Esophagus (tissue), 2 donors: Measurements from ENCODE around the gene SNRPD3. TPM values are rescaled to one million over a fixed set of nuclear protein-coding genes. Genes with fewer than 3 reads are reported as not detected.
A peak's percentile ranks its signal among the peaks of the same experiment; 100 is the strongest.

Experiments
- H3K27ac ChIP-seq, 2 donors: one replicate each; pipeline ENCODE4 v1.5.1; 2013; ENCODE audit warnings: low read depth in 2 of 2, mild to moderate bottlenecking in 2 of 2, inconsistent platforms in 1 of 2, low read length in 1 of 2, moderate library complexity in 1 of 2
- H3K27me3 ChIP-seq, 2 donors: one replicate each; pipeline ENCODE4 v1.6.1; 2013; ENCODE audit warnings: low read length in 2 of 2, control low read depth in 1 of 2, mild to moderate bottlenecking in 1 of 2; ENCODE audit not compliant: insufficient read depth in 2 of 2, control insufficient read depth in 1 of 2
- H3K36me3 ChIP-seq, 2 donors: one replicate each; pipeline ENCODE4 v1.6.1; 2013; ENCODE audit warnings: low read length in 1 of 2; ENCODE audit not compliant: control insufficient read depth in 2 of 2, insufficient read depth in 2 of 2
- H3K4me1 ChIP-seq, 2 donors: one replicate each; pipeline ENCODE4 v1.6.1; 2013; ENCODE audit warnings: low read length in 1 of 2; ENCODE audit not compliant: control insufficient read depth in 2 of 2, insufficient read depth in 2 of 2
- H3K4me3 ChIP-seq, 2 donors: one replicate each; pipeline ENCODE4 v1.5.1; 2013; ENCODE audit warnings: low read length in 2 of 2, mild to moderate bottlenecking in 2 of 2, low read depth in 1 of 2, moderate library complexity in 1 of 2
- H3K9me3 ChIP-seq, 2 donors: one replicate each; pipeline ENCODE4 v1.6.1; 2013; ENCODE audit warnings: mild to moderate bottlenecking in 2 of 2, low read depth in 1 of 2, low read length in 1 of 2, moderate library complexity in 1 of 2; ENCODE audit not compliant: control insufficient read depth in 2 of 2, insufficient read depth in 1 of 2
- WGBS, 2 donors: extraction: QIAGEN DNeasy Blood & Tissue Kit; methylation state at CpG; one replicate each; pipeline ENCODE4 v1.1.7; 2013; 5-methylcytosine and 5-hydroxymethylcytosine counted together
- polyA plus RNA-seq, 2 donors: library from polyadenylated mRNA; stranded (reverse); fragments of 200-250 nt; gene quantifications; one replicate each; pipeline ENCODE4 v1.2.3, GENCODE V29; 2013
- donor health status: healthy with polysubstance abuse.
- donor health status: Bipolar disorder and iron deficiency.

The SNRPD3 gene
- 100 to 1,000 TPM in 1 of 2 donors, 10 to 100 TPM in 1; 71.3 to 134 TPM for polyA plus RNA-seq

DNA sequence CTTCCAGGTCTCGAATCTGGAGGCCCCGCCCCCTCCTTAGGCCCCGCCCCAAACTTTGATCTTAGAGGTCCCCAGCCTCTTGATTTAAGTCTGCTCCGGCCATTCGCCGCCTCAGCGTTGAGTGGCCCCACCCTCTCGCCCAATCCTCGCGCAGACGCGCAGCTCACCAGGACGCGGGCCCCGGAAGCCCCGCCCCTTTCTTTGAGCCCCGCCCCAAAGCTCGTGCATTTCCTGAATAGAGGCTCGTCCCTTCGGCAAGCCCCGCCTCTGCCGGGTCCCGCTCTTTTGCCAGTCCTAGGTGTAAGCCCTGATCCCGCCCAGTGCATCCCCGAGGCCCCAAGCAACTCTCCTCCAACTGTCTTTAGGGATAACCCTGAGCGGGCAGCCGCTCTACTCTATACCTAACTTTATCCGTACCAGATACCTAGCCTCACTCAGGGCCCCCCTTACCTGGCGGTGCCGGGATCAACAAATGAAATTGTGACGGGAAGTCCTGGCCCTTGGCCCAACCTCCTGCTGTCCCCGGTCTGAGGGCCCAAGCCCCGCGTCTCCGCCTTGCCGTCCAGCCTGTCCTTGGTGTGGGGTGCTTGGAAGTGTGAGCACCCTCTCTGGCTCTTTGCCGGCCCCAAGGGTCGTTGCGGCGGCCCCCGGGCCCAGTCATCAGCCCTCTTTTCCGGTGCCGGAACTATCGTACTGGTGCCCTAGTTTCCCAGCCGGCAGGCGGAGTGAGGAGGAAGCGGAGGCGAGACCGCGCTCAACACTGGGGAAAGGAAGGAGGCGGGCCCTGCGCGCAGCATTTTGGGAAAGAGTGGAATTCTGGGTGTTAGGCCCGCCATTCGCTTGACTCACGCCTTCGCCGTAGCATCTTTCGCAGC lies at the start of gene SNRPD3:
Gene SNRPD3, plus strand, starts transcription at position 835 of the 875 bp plus-strand sequence. CDS start 1,676 bp downstream, outside the sequence.
- H3K36me3 ChIP-seq: peaks cover 6 to 17% of the 10 kb centered on the region in 2 donors
- H3K9me3 ChIP-seq: no peaks in the 10 kb centered on the region
- peak within 1 kb of the TSS; percentile 88 for H3K4me3 ChIP-seq
- H3K27me3 ChIP-seq: no peaks in the 10 kb centered on the region
- peak within 1 kb of the TSS; percentile 97 to 99 for H3K27ac ChIP-seq
- WGBS, 2 donors: 0 to 1% methylated on average over 55 to 59 of the region's 59 CpGs
- peaks cover 0 to 12% of the 10 kb centered on the region in 2 donors for H3K4me1 ChIP-seq

DNA sequence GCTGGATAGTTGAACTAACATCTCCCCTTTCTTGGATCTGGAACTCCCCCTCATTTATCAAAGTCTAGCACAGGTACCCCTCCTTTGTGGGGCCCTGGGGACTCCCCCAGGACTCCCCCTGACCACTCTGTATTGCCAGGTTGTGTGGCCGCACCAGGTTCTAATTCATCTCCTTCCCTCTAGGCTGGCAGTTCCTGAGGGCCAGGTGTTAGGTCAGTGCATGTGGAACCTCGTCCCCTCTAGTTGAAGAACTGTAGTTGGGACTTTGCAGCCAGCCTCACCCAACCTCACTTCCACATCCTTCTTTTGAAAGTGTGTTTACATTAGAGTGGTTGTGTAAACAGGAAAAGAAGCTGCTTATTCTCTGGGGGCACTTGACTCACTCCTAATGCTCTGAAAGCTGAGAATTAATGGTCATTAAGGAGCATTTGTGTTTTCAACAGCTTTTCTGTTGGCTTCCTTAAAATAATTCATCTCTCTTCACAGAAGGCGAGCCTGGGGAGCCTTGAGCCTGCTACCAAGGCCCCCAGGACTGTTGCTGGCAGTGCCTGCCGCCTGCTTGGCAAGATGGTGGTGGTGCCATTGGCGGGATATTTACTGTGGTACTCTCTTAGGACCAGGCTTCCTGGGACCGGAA lies 48.9 kb upstream of the SNRPD3 start:
- Histone ChIP-seq H3K27ac (no peak overlapping the region), H3K27me3 (no peaks in the 10 kb centered on the region), H3K4me1 (peaks cover 0 to 3% of the 10 kb centered on the region in 2 donors)

DNA sequence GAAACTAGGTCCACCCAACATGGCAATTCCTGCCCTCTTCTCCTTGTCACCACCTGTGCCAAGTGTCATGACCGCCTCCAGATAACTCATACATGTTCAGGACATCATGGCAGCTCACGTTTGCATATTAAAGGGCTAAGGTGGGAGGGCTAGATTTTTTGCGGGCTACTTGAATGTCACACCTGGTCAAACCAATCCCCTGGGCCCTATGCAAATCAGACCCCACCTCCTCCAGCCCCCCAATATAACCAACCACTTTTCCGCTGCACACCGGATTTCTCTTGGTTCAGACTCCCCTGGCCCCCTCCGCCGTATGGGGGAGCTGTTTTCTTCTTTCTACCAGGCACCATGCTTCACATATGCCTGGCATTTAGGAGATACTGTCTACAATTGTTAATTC lies 48.1 kb upstream of the SNRPD3 start:
- 83 to 84% methylated on average over 7 of the region's 7 CpGs for WGBS, 2 donors
- Histone ChIP-seq H3K27me3 (no peaks in the 10 kb centered on the region), H3K4me1 (peaks cover 0 to 3% of the 10 kb centered on the region in 2 donors), H3K27ac (no peak overlapping the region), H3K4me3 (no peak overlapping the region), H3K36me3 (no peaks in the 10 kb centered on the region), H3K9me3 (no peaks in the 10 kb centered on the region)

More for the DNA sequence above, 48.9 kb upstream of the SNRPD3 start:
- H3K36me3 ChIP-seq: no peaks in the 10 kb centered on the region
- H3K9me3 ChIP-seq: no peaks in the 10 kb centered on the region
- 44 to 60% methylated on average over 6 of the region's 6 CpGs for WGBS, 2 donors
- H3K4me3 ChIP-seq: no peak overlapping the region

DNA sequence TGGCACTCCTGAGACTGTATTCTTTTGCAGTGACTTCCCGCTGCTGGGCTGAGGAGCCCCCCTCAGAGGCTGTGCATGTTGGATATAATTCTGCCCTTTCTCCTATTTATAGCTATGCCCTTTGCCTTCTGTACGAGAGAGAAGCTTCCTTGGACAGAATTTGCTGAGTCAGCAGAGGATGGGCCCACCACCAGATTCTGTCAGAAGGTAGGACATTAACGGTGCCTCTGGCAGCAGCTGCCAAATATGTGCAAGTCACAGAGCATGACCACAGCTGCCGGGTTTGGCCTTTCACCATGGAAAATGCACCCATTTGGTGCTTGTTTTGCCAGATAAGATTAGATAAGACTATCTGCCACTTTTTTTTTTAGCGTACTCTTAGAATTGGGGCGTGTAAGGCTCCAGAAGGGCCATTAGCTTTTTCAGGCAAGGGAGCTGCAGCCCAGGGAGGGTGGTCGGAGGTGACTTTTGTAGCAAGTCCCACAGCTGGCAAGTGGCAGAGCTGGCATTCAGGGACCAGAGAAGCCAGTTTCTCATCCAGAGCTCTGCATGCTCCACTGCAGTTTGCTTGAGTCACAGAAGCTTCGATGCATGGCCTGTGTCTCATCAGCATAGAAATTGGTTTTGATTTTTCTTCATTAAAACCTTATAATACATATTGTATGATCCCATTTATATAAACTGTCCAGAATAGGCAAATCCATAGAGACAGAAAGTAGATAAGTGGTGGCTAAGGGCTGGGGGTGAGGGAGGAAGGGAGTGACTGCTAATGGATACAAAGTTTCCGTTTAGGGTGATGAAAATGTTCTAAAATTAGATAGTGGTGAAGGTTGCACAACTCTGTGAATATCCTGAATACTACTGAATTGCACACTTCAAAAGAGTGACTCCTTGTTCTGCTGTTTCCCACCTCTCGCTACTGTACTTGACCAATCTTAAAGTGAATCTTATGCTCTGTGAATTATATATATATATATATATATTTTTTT lies 44.9 kb upstream of the SNRPD3 start:
- 33 to 43% methylated on average over 10 of the region's 10 CpGs for WGBS, 2 donors
- no peak overlapping the region for H3K4me3 ChIP-seq
- H3K27me3 ChIP-seq: no peaks in the 10 kb centered on the region
- H3K27ac ChIP-seq: no peak overlapping the region
- H3K4me1 ChIP-seq: peaks cover 0 to 3% of the 10 kb centered on the region in 2 donors
- H3K36me3 ChIP-seq: no peaks in the 10 kb centered on the region
- no peaks in the 10 kb centered on the region for H3K9me3 ChIP-seq

DNA sequence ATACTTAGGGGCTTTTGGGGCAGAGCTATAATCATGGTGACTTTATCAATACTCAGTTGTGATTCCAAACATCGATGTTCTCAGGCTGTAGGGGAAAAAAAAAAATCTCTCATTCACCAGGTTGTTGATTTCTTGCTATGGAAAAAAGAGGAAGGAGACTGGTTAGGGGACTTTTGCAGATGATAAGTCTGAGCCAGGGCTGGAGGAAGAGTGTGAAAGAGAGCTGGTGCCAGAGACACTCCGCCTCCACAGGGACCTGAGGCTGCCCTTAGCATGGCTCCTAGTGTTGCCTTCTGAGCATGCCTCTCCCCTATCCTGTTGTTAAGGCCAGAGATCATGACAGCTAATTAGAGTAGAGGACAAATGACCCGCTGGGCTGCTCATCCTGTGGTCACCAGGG lies 43.8 kb upstream of the SNRPD3 start:
- H3K27me3 ChIP-seq: no peaks in the 10 kb centered on the region
- no peaks in the 10 kb centered on the region for H3K9me3 ChIP-seq
- H3K4me3 ChIP-seq: no peak overlapping the region
- H3K27ac ChIP-seq: no peak overlapping the region
- WGBS, 2 donors: 53 to 65% methylated on average over 3 of the region's 3 CpGs
- H3K36me3 ChIP-seq: no peaks in the 10 kb centered on the region
- no peaks in the 10 kb centered on the region for H3K4me1 ChIP-seq

DNA sequence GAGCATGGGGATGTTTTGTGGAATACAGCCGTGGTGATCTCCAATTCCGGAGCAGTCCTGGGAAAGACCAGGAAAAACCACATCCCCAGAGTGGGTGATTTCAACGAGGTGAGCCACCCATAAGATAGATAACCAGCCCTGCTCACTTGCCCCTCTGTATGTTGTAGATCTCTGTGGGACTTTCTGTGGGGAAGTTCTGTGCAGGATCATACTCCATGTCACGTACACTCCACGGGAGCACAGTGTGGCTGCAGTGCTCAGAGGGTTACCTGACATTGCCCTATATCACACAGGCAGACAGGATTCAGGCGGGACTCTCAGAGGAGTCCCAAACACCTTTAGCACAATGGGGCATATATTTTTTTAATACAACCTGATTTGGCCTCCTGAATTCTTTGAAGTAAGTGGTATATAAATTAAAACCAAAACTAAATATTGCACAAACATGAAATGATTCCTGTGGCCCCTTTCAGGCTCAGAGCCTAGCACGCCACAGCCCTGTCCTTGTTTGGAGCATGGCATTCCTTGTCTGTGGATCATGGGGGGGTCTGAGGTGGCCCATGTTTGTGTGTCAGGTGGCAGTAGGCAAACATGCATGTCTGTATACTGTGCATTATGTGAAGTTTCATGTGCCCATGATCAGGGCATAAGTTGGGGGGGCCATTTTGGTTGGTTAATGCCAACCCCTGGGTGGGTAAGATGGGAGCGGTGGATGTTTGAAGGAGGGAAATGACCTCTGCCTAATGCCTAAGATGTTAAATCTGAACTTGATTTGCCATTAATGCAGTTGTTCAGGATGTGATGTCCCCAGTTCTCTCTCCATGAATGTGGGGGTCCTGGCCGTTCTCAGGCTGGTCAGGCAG lies 42.2 kb upstream of the SNRPD3 start:
- no peaks in the 10 kb centered on the region for H3K27me3 ChIP-seq
- H3K4me1 ChIP-seq: no peaks in the 10 kb centered on the region
- no peaks in the 10 kb centered on the region for H3K36me3 ChIP-seq
- no peak overlapping the region for H3K27ac ChIP-seq
- no peak overlapping the region for H3K4me3 ChIP-seq
- WGBS, 2 donors: 90 to 91% methylated on average over 9 of the region's 9 CpGs
- no peaks in the 10 kb centered on the region for H3K9me3 ChIP-seq

DNA sequence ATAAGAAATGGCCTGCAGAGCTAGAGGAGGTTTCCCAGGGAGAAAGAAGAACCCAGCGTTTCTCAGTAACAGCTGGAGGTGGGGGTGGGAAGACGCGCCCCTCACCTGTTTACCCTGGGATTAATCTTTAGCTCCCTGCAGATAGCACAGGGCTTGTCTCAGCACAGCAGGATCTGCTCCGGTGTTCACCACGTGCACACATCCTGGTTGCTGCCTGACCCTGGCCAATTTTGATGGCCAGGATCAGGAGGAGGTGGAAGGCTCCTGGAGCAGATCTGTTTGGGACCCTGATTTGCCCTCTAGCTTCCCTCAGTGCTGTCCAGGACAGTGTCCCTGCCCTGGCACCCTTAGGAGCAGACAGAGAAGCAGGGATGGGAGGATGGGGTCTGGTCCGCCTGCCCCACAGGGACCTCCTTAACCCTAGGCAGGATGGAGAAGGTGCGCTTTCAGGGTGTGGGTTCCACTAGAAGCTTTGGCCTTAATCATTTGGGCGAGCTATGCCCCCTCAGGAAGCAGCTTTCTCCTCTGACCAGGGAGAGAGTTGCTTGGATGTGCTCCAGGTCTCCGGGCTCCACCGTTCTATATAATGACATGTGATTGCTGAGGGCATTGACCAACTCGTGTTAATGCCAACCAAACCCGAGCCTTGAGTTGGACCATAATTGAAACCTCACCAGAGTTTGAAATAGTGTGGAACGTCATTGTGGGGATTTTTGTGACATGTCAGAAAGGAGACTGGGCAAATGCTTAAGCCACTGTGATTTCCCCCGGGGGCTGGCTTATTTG lies 41.4 kb upstream of the SNRPD3 start:
- Histone ChIP-seq H3K4me3 (no peak overlapping the region), H3K36me3 (no peaks in the 10 kb centered on the region), H3K27ac (no peak overlapping the region), H3K4me1 (no peaks in the 10 kb centered on the region), H3K9me3 (no peaks in the 10 kb centered on the region), H3K27me3 (no peaks in the 10 kb centered on the region)
- 50 to 54% methylated on average over 14 of the region's 14 CpGs for WGBS, 2 donors

DNA sequence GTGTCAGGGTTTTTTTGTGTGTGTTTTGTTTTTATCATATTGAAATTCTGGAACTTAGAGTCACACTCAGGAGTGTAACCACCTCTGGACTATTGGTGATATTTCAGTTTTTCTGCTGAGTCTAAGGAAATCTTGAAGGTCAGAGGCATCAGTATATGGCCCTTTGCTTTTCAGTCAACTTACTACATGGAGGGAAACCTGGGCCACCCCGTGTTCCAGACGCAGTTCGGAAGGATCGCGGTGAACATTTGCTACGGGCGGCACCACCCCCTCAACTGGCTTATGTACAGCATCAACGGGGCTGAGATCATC lies 40.8 kb upstream of the SNRPD3 start:
- 87 to 89% methylated on average over 8 of the region's 8 CpGs for WGBS, 2 donors
- no peaks in the 10 kb centered on the region for H3K4me1 ChIP-seq
- no peak overlapping the region for H3K4me3 ChIP-seq
- no peaks in the 10 kb centered on the region for H3K36me3 ChIP-seq
- no peaks in the 10 kb centered on the region for H3K9me3 ChIP-seq
- H3K27me3 ChIP-seq: no peaks in the 10 kb centered on the region
- no peak overlapping the region for H3K27ac ChIP-seq
